ENCODE results near the gene MAD2L2. TPM values are rescaled to one million over a fixed set of nuclear protein-coding genes. Genes with fewer than 3 reads are reported as not detected.

Gene MAD2L2
- total RNA-seq, 1 donor from 2014 or later, result 111 TPM

GRCh38 chr1:11676386-11677103, 4.4 kb downstream of the MAD2L2 start:
- no peak overlapping the region for H3K27ac Mint-ChIP-seq (ENCODE audit: unreplicated experiment)
- TF ChIP-seq CTCF (conservative IDR thresholded peaks at IDR 0.05), result no peak
- H3K4me1 Mint-ChIP-seq, result peaks cover 2% of the 10 kb centered on the region
- no peak overlapping the region for H3K4me3 Mint-ChIP-seq
- DNase-seq (ENCODE audit: low read depth, low spot score), result no peak
- H3K27me3 Mint-ChIP-seq (ENCODE audit: low read depth), result no peaks in the 10 kb centered on the region
- no peaks in the 10 kb centered on the region for H3K9me3 Mint-ChIP-seq
- H3K36me3 Mint-ChIP-seq (ENCODE audit: low read depth), result no peaks in the 10 kb centered on the region

DNA sequence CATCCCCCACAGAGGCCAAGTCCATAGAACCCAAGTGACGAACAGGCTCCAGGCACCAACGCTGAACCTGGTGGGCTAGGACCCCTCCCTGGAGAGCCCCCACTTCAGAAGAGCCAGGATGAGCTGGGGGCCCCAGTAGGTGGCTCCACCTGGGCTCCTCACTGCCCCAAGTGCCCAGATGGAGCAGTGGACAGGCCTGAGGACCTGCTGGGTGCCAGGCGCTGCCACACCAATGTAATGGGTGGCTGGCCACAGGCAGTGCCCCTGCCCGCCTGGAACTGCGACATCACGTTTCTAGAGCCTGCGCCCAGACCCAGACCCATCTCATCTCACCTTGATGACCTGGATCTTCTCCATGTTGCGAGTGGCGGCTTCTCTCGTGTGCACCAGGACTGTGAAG, 5.6 kb downstream of the MAD2L2 start:
- H3K4me3 Mint-ChIP-seq, result no peak overlapping the region
- no peak for DNase-seq (ENCODE audit: low read depth, low spot score)
- no peaks in the 10 kb centered on the region for H3K9me3 Mint-ChIP-seq
- H3K36me3 Mint-ChIP-seq (ENCODE audit: low read depth), result peaks cover 2% of the 10 kb centered on the region
- H3K27me3 Mint-ChIP-seq (ENCODE audit: low read depth), result no peaks in the 10 kb centered on the region
- no peak for TF ChIP-seq CTCF (conservative IDR thresholded peaks at IDR 0.05)
- H3K27ac Mint-ChIP-seq (ENCODE audit: unreplicated experiment), result no peak overlapping the region
- no peaks in the 10 kb centered on the region for H3K4me1 Mint-ChIP-seq

DNA sequence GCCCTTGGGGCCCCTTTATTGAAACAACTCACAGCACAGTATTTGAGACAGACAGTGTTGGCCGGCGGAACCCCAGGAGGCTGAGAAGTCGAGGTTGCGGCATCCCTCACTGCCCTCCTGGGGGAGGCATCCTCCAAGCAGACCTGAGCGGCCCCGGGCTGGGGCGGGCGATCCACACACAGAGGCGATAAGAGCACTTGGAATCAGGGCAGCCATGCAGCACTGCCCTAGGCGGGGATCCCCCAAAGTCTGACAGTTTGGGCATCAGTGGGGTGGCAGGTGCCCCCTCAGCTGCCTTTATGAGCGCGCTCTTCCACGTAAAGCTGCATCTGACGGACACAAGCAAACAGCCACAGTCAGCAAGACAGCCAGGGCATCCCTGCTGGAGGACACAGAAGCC, 6.5 kb downstream of the MAD2L2 start:
- no peak for TF ChIP-seq CTCF (conservative IDR thresholded peaks at IDR 0.05)
- peaks cover 2% of the 10 kb centered on the region for H3K36me3 Mint-ChIP-seq (ENCODE audit: low read depth)
- H3K4me3 Mint-ChIP-seq, result no peak overlapping the region
- no peaks in the 10 kb centered on the region for H3K9me3 Mint-ChIP-seq
- no peak for DNase-seq (ENCODE audit: low read depth, low spot score)
- H3K4me1 Mint-ChIP-seq, result no peaks in the 10 kb centered on the region
- no peaks in the 10 kb centered on the region for H3K27me3 Mint-ChIP-seq (ENCODE audit: low read depth)
- no peak overlapping the region for H3K27ac Mint-ChIP-seq (ENCODE audit: unreplicated experiment)

- H3K4me1 Mint-ChIP-seq, result peaks cover 5% of the 10 kb centered on the region
- H3K36me3 Mint-ChIP-seq (ENCODE audit: low read depth), result peaks cover 2% of the 10 kb centered on the region
- no peaks in the 10 kb centered on the region for H3K9me3 Mint-ChIP-seq
- no peak overlapping the region for H3K27ac Mint-ChIP-seq (ENCODE audit: unreplicated experiment)
- TF ChIP-seq CTCF (conservative IDR thresholded peaks at IDR 0.05), result no peak
- no peaks in the 10 kb centered on the region for H3K27me3 Mint-ChIP-seq (ENCODE audit: low read depth)
- DNase-seq (ENCODE audit: low read depth, low spot score), result no peak
- H3K4me3 Mint-ChIP-seq, result no peak overlapping the region
Observed at GRCh38 chr1:11673089-11673769, 7.7 kb downstream of the MAD2L2 start.

DNA sequence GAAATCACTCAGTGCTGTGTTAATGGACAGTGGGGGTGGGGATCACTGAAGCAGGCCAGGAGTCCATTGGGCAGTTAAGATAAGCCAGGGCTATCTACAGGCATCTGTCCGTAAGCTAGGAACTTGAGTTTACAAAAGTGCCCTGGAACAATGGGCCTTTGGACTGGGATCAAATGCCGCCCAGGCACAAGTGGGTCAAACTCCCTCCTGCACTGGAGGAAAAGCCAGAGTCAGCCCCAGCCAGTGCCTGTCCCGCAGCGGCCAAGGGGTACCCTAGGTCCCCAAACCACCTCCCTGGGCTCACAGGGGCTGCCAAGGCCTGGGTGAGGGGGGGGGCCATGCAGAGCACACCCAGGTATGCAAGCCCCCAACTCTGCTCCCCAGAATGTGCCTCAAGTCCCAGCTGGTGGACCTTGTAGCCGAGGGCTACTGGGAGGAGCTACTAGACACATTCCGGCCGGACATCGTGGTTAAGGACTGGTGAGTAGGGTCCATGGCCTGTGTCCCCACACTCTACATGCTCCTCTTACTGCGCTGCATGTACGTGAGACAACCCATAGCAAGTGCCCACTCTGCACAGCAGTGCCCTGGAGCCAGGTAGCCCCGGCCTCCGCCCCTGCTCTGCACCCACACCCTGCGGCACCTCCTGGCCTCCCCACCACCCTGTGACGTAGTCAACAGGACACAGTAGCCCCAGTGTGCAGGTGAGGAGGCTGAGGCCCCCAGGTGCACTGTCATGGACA, 9.2 kb downstream of the MAD2L2 start:
- TF ChIP-seq CTCF (conservative IDR thresholded peaks at IDR 0.05), result no peak
- no peak for DNase-seq (ENCODE audit: low read depth, low spot score)
- Mint-ChIP-seq H3K27me3 (ENCODE audit: low read depth) (no peaks in the 10 kb centered on the region), H3K4me3 (no peak overlapping the region), H3K27ac (ENCODE audit: unreplicated experiment) (no peak overlapping the region), H3K9me3 (no peaks in the 10 kb centered on the region), H3K4me1 (peaks cover 5% of the 10 kb centered on the region), H3K36me3 (ENCODE audit: low read depth) (peaks cover 2% of the 10 kb centered on the region)
